GM19023 (cell line): ENCODE measurements around the gene LAMA5.

Experiments used
- ATAC-seq: cut with Tn5 transposase; IDR thresholded peaks from one replicate; pipeline ENCODE4 v1.9.1; 2021; ENCODE audit warnings: mild to moderate bottlenecking, moderate library complexity; ENCODE audit not compliant: unreplicated experiment

Gene LAMA5

GRCh38 chr20:62331347-62331746 lies 35.8 kb downstream of the LAMA5 start:
- ATAC-seq: no peak

- no peak for ATAC-seq
Observed at GRCh38 chr20:62330576-62331317, 36.4 kb downstream of the LAMA5 start.

GRCh38 chr20:62329389-62330377 lies 37.4 kb downstream of the LAMA5 start:
- ATAC-seq: no peak

DNA sequence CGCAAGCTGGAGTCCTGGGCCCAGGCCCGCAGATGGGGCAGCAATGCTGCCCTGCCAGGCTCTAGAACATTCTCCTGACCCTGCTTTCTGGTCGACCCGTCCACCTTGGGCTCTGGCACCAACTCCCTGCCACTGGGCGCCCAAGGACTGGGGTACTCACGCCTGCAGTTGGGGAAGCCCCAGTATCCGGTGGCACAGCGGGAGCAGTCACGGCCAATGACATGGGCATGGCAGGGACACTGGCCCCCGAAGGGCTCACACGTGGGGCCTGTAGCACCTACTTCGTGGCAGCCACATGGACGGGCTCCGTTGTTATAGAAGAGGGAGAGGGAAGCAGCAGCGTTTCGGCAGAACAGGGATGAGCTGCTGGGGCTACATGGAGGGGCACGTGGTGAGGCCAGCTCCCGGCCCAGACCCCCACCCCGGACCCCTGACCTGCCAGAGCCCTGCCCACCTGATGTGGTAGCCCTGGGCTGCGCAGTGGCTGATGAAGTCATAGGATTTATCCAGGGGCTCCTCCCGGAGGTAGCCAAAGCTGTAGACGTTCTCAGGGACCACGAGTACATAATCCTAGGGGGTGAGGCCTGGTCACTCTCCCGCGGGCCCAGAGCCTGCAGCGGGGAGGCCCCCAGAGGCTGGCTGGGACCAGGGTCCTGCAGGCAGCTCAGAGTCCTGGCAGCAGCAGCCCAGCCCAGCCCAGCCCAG lies 38.3 kb downstream of the LAMA5 start:
- no peak for ATAC-seq

DNA sequence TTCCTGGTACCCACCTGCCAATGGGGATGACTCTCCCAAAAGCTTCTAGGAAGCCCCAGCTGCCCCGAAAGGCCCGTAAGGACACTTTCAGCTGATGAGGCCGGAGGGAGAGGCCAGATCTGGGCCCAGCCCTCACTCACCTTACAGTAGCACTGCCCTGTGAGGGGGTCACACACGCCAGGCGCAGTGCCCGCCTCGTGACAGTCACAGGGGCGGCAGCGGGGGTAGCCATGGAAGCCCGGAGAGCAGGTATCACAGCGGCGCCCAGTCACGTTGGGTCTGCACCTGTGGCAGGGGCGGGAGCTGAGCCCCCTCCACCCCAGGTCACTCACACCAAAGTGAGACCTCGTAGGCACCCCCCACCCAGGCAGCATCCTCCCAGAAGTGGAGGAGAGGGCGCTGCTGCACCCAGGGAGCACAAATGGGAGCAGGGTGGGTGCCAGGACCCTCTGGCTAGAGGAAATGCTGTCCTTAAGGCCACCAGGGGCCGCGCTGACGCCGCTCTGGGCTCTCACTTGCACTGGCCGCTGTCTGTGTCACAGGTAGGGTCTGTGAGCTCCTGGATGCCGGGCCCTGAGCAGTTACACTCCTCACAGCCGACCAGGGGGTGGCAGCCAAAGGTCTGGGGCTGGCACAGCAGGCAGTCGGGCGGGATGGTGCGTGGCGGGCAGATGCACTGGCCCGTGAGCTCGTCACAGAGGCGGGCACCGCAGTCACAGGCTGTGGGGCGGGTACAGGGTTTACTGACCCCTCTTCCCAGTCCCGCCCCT lies 39.2 kb downstream of the LAMA5 start:
- no peak for ATAC-seq

- no peak for ATAC-seq
Observed at GRCh38 chr20:62326959-62327725, 40.0 kb downstream of the LAMA5 start.

- no peak for ATAC-seq
Observed at GRCh38 chr20:62326559-62326958, 40.6 kb downstream of the LAMA5 start.

DNA sequence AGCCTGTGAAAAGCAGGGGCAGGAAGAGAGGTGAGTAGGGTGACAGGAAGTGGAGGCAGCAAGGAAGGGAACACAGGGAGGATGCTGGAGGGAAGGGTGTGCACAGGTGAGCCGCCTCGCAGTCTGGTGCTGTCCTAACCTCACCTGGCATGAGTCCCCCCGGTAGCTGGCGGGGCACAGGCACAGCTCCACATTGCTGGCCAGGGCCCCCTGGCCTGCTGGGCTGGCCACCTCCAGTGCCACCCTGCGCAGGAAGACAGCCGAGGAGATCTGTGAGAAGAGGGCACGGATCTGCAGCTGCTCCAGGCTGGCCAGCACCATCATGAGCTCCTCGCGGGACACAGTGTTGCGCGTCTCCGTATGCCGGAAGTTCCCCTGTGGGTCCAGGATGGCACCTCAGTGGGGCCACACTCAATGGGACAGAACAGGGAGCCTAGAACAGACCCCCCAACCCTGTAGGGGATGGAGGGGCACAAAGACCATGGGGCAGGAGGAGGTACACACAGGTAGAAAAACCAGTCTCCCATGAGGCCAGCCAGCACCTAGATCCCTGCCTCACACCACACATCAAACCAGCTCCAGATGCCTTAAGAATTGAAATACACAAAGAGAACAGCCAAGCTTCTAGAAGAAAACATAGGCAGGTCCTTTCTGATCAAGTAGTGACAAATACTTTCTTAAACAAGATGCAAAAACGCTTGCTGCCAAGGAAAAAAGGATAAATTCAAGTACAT lies 41.8 kb downstream of the LAMA5 start:
- no peak for ATAC-seq

- ATAC-seq: no peak
Observed at GRCh38 chr20:62323980-62324906, 42.9 kb downstream of the LAMA5 start.

DNA sequence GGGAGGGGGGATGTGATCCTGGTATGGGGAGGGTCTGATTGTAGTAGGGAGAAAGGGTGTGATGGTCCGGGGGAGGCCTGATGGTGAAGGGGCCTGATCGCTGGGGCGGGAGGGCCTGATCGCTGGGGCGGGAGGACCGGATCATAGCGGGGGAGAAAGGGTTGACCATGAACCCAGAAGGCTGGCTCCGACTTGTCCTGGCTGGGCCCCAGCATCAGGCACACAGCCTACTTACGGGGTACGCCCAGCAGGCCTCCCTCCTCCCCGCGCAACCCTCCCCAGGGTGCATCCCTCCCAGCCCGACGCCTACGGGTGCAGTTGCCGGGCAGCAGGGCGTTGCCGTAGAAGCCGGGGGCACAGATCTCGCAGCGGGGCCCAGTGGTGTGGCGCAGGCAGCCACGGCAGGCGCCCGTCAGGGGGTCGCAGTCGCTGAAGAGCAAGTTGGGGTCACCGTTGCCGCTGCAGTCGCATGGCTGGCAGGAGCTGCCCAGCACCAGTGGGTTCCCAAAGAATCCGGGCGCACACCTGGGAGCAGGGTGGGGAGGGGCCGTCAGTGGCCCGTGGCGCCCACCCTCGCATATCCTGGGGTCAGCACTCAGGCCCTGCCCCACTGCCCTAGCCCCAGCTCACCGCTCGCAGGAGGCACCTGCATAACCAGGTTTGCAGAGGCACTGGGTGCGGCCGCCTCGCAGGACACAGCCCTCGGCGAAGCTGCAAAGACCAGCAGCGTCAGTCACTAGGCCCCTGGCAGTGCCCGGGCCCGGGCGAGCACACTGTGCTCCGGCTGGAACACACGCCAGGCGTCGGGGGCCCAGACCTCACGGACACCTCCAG lies 43.7 kb downstream of the LAMA5 start:
- ATAC-seq: no peak

DNA sequence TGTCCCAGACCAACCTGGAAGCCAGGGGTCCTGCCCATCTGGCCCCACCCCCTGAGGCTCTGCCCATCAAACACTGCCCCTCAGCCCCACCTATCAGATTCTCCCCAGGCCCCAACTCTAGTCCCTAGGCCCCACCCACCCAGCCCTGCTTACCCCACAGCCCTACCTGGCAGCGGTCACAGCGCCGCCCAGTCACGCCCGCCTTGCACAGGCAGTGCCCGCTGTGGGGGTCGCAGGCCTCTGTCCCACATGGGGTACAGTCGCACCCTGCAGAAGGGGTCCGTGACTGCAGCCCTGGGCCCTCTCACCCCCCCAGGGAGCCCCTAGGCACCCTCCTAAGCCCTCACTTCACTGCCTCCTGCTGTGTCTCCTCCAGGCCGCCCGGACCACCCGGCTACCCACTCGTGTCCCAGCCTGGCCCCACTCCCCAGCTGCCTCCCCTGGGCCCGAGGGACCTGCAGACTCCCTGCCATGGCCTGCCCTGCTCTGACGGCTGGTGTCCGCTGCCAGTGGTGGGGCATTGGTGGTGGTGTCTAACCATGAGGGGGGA lies 44.5 kb downstream of the LAMA5 start:
- ATAC-seq: no peak

DNA sequence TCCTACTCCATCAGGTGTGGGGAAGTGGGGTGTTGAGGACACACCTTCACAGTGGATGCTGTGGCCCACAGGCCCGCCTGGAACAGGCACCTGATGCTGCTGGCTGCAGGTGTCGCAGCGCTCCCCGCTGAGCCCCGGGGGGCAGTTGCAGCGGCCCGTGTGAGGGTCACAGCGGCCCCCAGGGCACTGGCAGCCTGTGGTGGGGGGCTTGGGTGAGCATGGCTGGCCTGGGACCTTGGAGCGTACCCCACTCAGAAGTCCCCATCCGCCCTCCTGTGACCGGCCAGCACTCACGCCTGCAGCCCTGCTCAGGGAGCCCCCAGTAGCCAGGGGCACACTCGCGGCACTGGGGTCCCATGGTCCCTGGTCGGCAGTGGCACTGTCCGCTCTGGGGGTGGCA lies 45.1 kb downstream of the LAMA5 start:
- no peak for ATAC-seq

GRCh38 chr20:62321521-62321948 lies 45.6 kb downstream of the LAMA5 start:
- no peak for ATAC-seq

GRCh38 chr20:62320581-62321354 lies 46.3 kb downstream of the LAMA5 start:
- ATAC-seq: no peak

GRCh38 chr20:62319346-62319909 lies 47.7 kb downstream of the LAMA5 start:
- no peak for ATAC-seq
